Fibroblast of pulmonary artery (primary cell): ENCODE results near the gene MSI2.

Experiments used
- DNase-seq: peaks from one replicate; pipeline ENCODE4 v3.0.0-alpha.2; 2010; ENCODE audit warnings: low read depth
- H3K4me3 ChIP-seq: replicated peaks from 2 replicates; pipeline ENCODE4 v1.5.1; 2011; ENCODE audit warnings: low read depth, mild to moderate bottlenecking, control low read depth, low read length, moderate library complexity
- TF ChIP-seq, protein P1 (sequence below): IDR thresholded peaks from 2 replicates; pipeline ENCODE4 v1.5.1; 2011; ENCODE audit warnings: mild to moderate bottlenecking, control low read depth, low read length, inconsistent platforms; ENCODE audit errors: missing control alignments

The MSI2 gene

GRCh38 chr17:57602896-57603295 is 346.6 kb downstream of the MSI2 start:
- TF ChIP-seq, protein P1, sequence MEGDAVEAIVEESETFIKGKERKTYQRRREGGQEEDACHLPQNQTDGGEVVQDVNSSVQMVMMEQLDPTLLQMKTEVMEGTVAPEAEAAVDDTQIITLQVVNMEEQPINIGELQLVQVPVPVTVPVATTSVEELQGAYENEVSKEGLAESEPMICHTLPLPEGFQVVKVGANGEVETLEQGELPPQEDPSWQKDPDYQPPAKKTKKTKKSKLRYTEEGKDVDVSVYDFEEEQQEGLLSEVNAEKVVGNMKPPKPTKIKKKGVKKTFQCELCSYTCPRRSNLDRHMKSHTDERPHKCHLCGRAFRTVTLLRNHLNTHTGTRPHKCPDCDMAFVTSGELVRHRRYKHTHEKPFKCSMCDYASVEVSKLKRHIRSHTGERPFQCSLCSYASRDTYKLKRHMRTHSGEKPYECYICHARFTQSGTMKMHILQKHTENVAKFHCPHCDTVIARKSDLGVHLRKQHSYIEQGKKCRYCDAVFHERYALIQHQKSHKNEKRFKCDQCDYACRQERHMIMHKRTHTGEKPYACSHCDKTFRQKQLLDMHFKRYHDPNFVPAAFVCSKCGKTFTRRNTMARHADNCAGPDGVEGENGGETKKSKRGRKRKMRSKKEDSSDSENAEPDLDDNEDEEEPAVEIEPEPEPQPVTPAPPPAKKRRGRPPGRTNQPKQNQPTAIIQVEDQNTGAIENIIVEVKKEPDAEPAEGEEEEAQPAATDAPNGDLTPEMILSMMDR = no peak
- DNase-seq = no peak
- no peak overlapping the region for H3K4me3 ChIP-seq

GRCh38 chr17:57603546-57603945 is 347.2 kb downstream of the MSI2 start:
- no peak for DNase-seq
- H3K4me3 ChIP-seq = no peak overlapping the region
- TF ChIP-seq, protein P1 = no peak

DNA sequence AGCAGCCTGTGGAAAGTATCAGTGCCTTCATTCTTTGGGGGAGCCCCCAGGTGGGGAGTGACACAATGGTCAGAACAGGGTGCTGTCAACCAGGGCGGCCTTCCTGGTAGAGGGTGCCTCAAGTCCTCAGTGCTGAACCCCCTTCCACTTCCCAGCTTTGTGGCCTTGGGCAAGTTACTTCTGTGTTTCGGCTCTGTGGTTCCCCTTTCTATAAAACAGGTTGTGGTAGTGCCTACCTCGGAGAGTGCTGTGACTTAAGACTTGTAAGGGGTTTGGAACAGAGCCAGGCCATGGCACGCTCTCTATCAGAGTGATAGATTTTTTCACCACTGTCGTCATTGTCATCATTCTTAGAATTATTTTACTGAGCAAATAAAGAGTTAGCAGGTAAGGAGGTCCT is 347.7 kb downstream of the MSI2 start:
- no peak for DNase-seq
- TF ChIP-seq, protein P1 = no peak
- no peak overlapping the region for H3K4me3 ChIP-seq

DNA sequence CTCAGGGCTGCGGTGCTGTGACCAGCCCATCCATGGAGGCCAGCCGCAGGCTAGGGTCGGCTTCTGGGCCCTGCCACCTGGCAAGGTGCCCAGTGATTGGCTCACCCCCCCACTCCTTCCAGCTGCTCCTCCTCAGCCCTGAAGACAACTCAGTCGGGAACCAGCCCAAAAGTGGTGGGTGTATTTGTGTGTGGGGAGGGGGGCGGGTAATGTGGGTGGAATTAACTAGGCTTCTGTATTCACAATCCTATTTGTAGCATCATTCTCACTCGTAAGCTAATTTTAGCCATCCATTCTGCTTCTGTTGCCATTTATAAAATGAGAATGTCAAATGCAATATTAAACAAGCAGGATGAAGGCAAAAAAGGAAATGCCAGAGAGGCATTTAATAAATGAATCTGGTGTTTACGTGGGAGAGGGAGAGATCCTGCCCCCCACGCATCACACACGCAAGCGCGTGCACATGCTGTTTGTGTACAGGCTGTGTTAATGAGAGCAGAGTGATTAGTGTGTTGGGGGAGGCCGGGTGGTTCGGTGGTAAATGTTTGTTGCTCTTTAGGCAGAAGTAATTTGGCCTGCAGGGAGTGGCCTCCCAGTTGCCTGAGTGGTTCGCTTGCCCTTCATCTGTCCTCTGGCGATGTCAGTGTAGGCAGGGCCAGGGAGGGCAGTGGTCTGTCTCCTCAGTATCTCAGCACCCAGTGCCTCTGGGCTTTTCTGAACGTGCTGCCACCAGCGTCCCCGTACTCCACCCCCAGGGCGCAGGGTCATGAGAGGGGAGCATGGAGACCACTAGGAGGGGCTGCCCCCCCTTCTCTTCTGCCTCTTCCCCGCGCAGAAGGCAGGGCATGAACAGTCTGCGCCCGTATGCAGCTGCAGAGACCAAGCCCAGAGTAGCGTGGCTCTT is 348.7 kb downstream of the MSI2 start:
- peak; percentile 47 for DNase-seq
- TF ChIP-seq, protein P1 = no peak
- H3K4me3 ChIP-seq = no peak overlapping the region

GRCh38 chr17:57605675-57606105 is 349.4 kb downstream of the MSI2 start:
- TF ChIP-seq, protein P1 = no peak
- H3K4me3 ChIP-seq = no peak overlapping the region
- DNase-seq = peak; percentile 63

DNA sequence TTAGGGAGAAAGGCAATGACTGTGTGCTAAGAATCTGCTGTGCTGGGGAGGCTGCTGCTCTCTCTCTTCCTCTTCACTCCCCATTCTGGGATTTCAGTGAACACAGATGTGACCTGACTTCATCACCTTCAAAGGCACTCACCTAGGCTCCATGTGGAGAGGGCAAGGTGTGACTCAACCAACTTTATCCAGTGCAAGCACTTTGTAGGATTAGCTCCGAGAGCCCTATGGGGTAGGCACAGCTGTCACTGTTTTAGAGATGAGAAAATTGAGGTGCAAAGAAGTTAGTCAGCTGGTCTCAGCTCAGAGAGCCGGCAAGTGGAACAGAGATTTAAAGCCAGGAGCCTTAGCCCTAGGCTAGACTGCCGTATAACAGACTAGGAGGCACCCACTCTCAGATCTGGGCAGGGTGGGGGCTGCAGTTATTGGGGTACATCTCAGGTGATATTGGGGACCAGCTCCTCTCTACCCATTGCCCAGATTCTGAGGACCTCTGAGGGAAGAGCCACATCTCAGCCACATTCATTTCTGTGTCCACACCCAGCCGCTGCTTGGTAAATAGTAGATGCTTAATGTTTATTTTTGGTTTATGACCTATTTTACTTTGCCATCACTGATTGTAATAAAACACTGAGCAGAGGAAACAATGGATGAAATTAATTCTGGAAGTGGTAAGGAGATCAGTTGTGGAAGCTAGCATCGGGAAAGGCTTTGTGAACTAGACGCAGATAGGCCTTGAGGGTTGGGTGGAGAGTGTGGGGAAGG is 350.0 kb downstream of the MSI2 start:
- no peak for DNase-seq
- TF ChIP-seq, protein P1 = no peak
- no peak overlapping the region for H3K4me3 ChIP-seq
